GM12891 (cell line): ENCODE data around the gene WDPCP.
"Not testable (repeated sequence)": the region's sequence is repeated elsewhere in the genome, so short reads cannot be mapped to it uniquely, and the experiment has no call there.

ENCODE experiments used
- PAX5 ChIP-seq: IDR thresholded peaks from 2 replicates; pipeline ENCODE4 v1.6.1; 2011; ENCODE audit warnings: low read length, moderate library complexity, mild to moderate bottlenecking; ENCODE audit not compliant: insufficient read depth, severe bottlenecking
- POLR2A ChIP-seq: IDR thresholded peaks from 2 replicates; pipeline ENCODE4 v1.6.1; 2011; ENCODE audit warnings: low read depth, low read length, control low read depth
- POLR2AphosphoS5 ChIP-seq: IDR thresholded peaks from 2 replicates; pipeline ENCODE4 v1.6.1; 2011; ENCODE audit warnings: low read depth, low read length, control low read depth
- POU2F2 ChIP-seq: IDR thresholded peaks from 2 replicates; pipeline ENCODE4 v1.6.1; 2011; ENCODE audit warnings: low read depth, mild to moderate bottlenecking, control low read depth, low read length, moderate library complexity
- SPI1 ChIP-seq: IDR thresholded peaks from 2 replicates; pipeline ENCODE4 v1.6.1; 2011; ENCODE audit warnings: low read depth, low read length, control low read depth
- TAF1 ChIP-seq: IDR thresholded peaks from 2 replicates; pipeline ENCODE4 v1.6.1; 2011; ENCODE audit warnings: low read depth, low read length, control low read depth

DNA sequence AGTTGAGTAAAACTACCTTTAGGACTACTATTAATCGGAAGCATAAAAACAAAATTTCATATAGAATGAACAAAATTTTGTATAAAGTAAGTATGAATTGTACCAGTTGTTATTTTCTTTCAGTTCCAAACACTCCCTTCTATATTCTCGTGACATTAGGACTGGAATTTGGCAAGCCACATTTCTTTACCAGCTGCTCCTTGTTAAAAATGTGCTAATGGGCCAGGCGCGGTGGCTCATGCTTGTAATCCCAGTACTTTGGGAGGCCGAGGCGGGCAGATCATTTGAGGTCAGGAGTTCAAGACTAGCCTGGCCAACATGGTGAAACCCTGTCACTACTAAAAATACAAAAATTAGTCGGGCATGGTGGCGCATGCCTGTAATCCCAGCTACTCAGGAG, 20.6 kb upstream of the WDPCP start:
- not testable (repeated sequence) for TF ChIP-seq POLR2A, SPI1, POLR2AphosphoS5, TAF1, POU2F2, PAX5
